CD4-positive, alpha-beta T cell (primary cell): Measurements from ENCODE around the gene FAM210A. TPM values are rescaled to one million over a fixed set of nuclear protein-coding genes. Genes with fewer than 3 reads are reported as not detected.
"Not testable (repeated sequence)": the region's sequence is repeated elsewhere in the genome, so short reads cannot be mapped to it uniquely, and the experiment has no call there.

ENCODE experiments used
- ATAC-seq: fragments of 200-7000 bp; cut with Tn5 transposase; one replicate; pipeline ENCODE4 v1.10.0; 2022; ENCODE audit warnings: mild to moderate bottlenecking; ENCODE audit not compliant: poor library complexity
- CTCF ChIA-PET: fragments of 350-600 bp; sonication (Branson Sonifier 250); formaldehyde crosslinking; loops from one replicate; lab custom pipeline; 2021; ENCODE audit warnings: antibody characterized with exemption, inconsistent platforms; lab: Charles Lee
- POLR2A ChIA-PET: fragments of 350-600 bp; sonication (Branson Sonifier 250); formaldehyde crosslinking; loops from one replicate; lab custom pipeline; 2021; ENCODE audit warnings: antibody characterized with exemption, inconsistent platforms; lab: Charles Lee
- DNase-seq, 14 experiments: peaks; one replicate each; pipeline ENCODE4 v3.0.0-alpha.2; 2013 to 2020; ENCODE audit warnings: mixed read lengths in 2 of 14
- H3K27ac ChIP-seq, 2 donors: one replicate each; pipeline versions ENCODE4 v1.5.1 to v1.7.0; 2013; ENCODE audit warnings: low read length in 2 of 2, low read depth in 1 of 2, mild to moderate bottlenecking in 1 of 2
- H3K27me3 ChIP-seq, 2 experiments: 1 replicate in 1 of 2; 2 replicates in 1 of 2; pipeline versions ENCODE4 v1.6.1 to v1.7.0; 2013; ENCODE audit warnings: low read length in 2 of 2, control low read depth in 1 of 2, mild to moderate bottlenecking in 1 of 2, moderate library complexity in 1 of 2; ENCODE audit not compliant: insufficient read depth in 2 of 2, control insufficient read depth in 1 of 2
- H3K36me3 ChIP-seq: one replicate; pipeline ENCODE4 v1.6.1; 2013; ENCODE audit warnings: low read length, control low read depth; ENCODE audit not compliant: insufficient read depth
- H3K4me1 ChIP-seq: one replicate; pipeline ENCODE4 v1.6.1; 2013; ENCODE audit warnings: low read length, control low read depth; ENCODE audit not compliant: insufficient read depth
- H3K4me3 ChIP-seq: one replicate; pipeline ENCODE4 v1.5.1; 2013; ENCODE audit warnings: mild to moderate bottlenecking, low read length, moderate library complexity
- H3K9me3 ChIP-seq, 2 experiments: 1 replicate in 1 of 2; 2 replicates in 1 of 2; pipeline versions ENCODE4 v1.6.1 to v1.7.0; 2013; ENCODE audit warnings: low read length in 2 of 2, mild to moderate bottlenecking in 2 of 2, control low read depth in 1 of 2, moderate library complexity in 1 of 2; ENCODE audit not compliant: control insufficient read depth in 1 of 2, insufficient read depth in 1 of 2
- H3K27ac Mint-ChIP-seq: one replicate; pipeline ENCODE4 v1.8.0; 2020; ENCODE audit warnings: mixed read lengths
- H3K27me3 Mint-ChIP-seq: one replicate; pipeline ENCODE4 v1.8.0; 2021; ENCODE audit warnings: mixed read lengths
- H3K36me3 Mint-ChIP-seq: one replicate; pipeline ENCODE4 v1.8.0; 2021; ENCODE audit warnings: low read depth, mixed read lengths
- H3K4me1 Mint-ChIP-seq: one replicate; pipeline ENCODE4 v1.8.0; 2021; ENCODE audit warnings: low read depth, mixed read lengths
- H3K4me3 Mint-ChIP-seq: one replicate; pipeline ENCODE4 v1.8.0; 2020; ENCODE audit warnings: mild to moderate bottlenecking, mixed read lengths
- H3K9me3 Mint-ChIP-seq: one replicate; pipeline ENCODE4 v1.8.0; 2020; ENCODE audit warnings: mixed read lengths
- intact Hi-C, 2 experiments: fragments of 100-400 bp; cut with DNase I in 1 of 2; cut with micrococcal nuclease in 1 of 2; formaldehyde crosslinking; loops; one replicate each; pipeline versions ENCODE4 v1.15.1 to v1.9.0; 2023 to 2025; cut with DNase I, micrococcal nuclease
- total RNA-seq, 174 experiments: library from RNA in 2 of 174; stranded (reverse) in 2 of 174; gene quantifications; one replicate each; pipeline ENCODE4 v1.2.3 and lab custom pipeline; 2021 to 2026
- TF ChIP-seq, protein P1 (sequence below): fragments of 200-600 bp; IDR thresholded peaks from one replicate; pipeline ENCODE4 v1.8.0; 2022; ENCODE audit warnings: antibody characterized with exemption, mild to moderate bottlenecking

FAM210A gene
- total RNA-seq, 2 experiments from 2014 or later, result 3.4 to 3.5 TPM

GRCh38 chr18:13756261-13756660 lies 29.9 kb upstream of the FAM210A start:
- TF ChIP-seq, protein P1, sequence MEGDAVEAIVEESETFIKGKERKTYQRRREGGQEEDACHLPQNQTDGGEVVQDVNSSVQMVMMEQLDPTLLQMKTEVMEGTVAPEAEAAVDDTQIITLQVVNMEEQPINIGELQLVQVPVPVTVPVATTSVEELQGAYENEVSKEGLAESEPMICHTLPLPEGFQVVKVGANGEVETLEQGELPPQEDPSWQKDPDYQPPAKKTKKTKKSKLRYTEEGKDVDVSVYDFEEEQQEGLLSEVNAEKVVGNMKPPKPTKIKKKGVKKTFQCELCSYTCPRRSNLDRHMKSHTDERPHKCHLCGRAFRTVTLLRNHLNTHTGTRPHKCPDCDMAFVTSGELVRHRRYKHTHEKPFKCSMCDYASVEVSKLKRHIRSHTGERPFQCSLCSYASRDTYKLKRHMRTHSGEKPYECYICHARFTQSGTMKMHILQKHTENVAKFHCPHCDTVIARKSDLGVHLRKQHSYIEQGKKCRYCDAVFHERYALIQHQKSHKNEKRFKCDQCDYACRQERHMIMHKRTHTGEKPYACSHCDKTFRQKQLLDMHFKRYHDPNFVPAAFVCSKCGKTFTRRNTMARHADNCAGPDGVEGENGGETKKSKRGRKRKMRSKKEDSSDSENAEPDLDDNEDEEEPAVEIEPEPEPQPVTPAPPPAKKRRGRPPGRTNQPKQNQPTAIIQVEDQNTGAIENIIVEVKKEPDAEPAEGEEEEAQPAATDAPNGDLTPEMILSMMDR, result no peak
- Mint-ChIP-seq H3K36me3 (peaks cover 99% of the 10 kb centered on the region), H3K4me3 (no peak overlapping the region), H3K27me3 (no peaks in the 10 kb centered on the region), H3K4me1 (no peaks in the 10 kb centered on the region), H3K27ac (no peak overlapping the region), H3K9me3 (no peaks in the 10 kb centered on the region)
- Histone ChIP-seq H3K36me3 (peaks cover 77% of the 10 kb centered on the region), H3K27ac (no peak overlapping the region), H3K27me3 (no peaks in the 10 kb centered on the region), H3K4me3 (no peak overlapping the region), H3K9me3 (no peaks in the 10 kb centered on the region), H3K4me1 (no peaks in the 10 kb centered on the region)
- ChIA-PET CTCF (no interaction called here), POLR2A (no interaction called here)
- no peak for DNase-seq
- intact Hi-C loops, result no loop called here
- no peak for ATAC-seq

DNA sequence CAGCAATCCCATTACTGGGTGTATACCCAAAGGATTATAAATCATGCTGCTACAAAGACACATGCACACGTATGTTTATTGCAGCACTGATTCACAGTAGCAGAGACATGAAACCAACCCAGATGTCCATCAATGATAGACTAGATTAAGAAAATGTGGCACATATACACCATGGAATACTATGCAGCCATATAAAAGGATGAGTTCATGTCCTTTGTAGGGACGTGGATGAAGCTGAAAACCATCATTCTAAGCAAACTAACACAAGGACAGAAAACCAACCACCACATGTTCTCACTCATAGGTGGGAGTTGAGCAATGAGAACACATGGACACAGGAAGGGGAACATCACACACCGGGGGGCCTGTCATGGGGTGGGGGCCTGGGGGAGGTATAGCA lies 25.2 kb upstream of the FAM210A start:
- H3K4me3 Mint-ChIP-seq, H3K4me1 Mint-ChIP-seq, intact Hi-C loops, H3K9me3 Mint-ChIP-seq, H3K4me3 ChIP-seq, DNase-seq, H3K9me3 ChIP-seq, H3K27me3 Mint-ChIP-seq, CTCF ChIA-PET, H3K27ac ChIP-seq, POLR2A ChIA-PET, H3K4me1 ChIP-seq, ATAC-seq, H3K27me3 ChIP-seq, H3K27ac Mint-ChIP-seq: not testable (repeated sequence)
- H3K36me3 ChIP-seq, result peaks cover 72% of the 10 kb centered on the region
- peaks cover 100% of the 10 kb centered on the region for H3K36me3 Mint-ChIP-seq

DNA sequence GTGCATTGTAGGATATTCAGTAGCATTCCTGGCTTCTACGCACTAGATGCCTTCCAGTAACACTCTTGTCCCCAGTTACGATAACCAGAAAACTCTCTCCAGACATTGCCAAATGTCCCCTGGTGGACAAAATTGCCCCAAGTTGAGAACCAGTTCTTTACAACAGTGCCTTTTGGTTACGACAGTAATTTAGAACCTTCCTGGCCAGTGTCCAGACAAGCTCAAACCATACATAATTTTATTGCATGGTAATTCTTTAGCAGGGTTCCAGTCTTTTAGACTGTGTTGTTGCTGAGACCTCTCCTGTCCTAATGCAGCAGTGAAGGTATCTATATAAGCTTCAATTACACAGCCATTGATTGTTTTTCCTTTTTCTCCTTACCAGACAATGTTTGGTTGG lies 20.3 kb upstream of the FAM210A start:
- H3K4me1 Mint-ChIP-seq, result no peaks in the 10 kb centered on the region

More for the DNA sequence above, 20.3 kb upstream of the FAM210A start:
- DNase-seq (no peak), ATAC-seq (no peak)
- no peaks in the 10 kb centered on the region for H3K9me3 Mint-ChIP-seq
- peaks cover 70% of the 10 kb centered on the region for H3K36me3 ChIP-seq
- intact Hi-C loops, result no loop called here
- H3K27ac ChIP-seq, result no peak overlapping the region
- H3K9me3 ChIP-seq, result no peaks in the 10 kb centered on the region
- no peaks in the 10 kb centered on the region for H3K27me3 ChIP-seq
- H3K36me3 Mint-ChIP-seq, result peaks cover 94% of the 10 kb centered on the region
- H3K4me1 ChIP-seq, result no peaks in the 10 kb centered on the region
- H3K4me3 Mint-ChIP-seq, result no peak overlapping the region
- POLR2A ChIA-PET, result no interaction called here
- CTCF ChIA-PET, result interaction anchor here (1.3 kb wide), 1 partner anchor 10 kb away, joined by 3 read pairs; no protein-coding TSS in a partner anchor
- no peak overlapping the region for H3K27ac Mint-ChIP-seq
- no peaks in the 10 kb centered on the region for H3K27me3 Mint-ChIP-seq
- H3K4me3 ChIP-seq, result no peak overlapping the region
- TF ChIP-seq, protein P1, result no peak
